SK-N-SH (cell line): ENCODE results near the gene CD59. TPM values are rescaled to one million over a fixed set of nuclear protein-coding genes. Genes with fewer than 3 reads are reported as not detected.

Experiments used
- CTCF ChIA-PET: fragments of 300-600, 350-600 bp; formaldehyde crosslinking; extraction: SDS; loops from one replicate; lab custom pipeline; 2021; lab: Yijun Ruan, JAX
- POLR2A ChIA-PET: fragments of 350-600 bp; sonication (Branson Sonifier 250); formaldehyde crosslinking; extraction: SDS; loops from one replicate; lab custom pipeline; 2020; ENCODE audit warnings: antibody characterized with exemption, inconsistent platforms; lab: Yijun Ruan, JAX
- DNase-seq: peaks from one replicate; pipeline ENCODE4 v3.0.0; 2012
- H2AFZ ChIP-seq: fragments of 200-600 bp; sonication (generic); 2 replicates; pipeline ENCODE4 v1.8.1; 2016; ENCODE audit warnings: antibody characterized with exemption, mild to moderate bottlenecking, low read depth
- H3F3A ChIP-seq: fragments of 200-600 bp; sonication (generic); replicated peaks from 2 replicates; pipeline ENCODE3; 2016; ENCODE audit warnings: antibody characterized with exemption, mild to moderate bottlenecking; ENCODE audit not compliant: insufficient read depth
- H3K27ac ChIP-seq, 2 experiments: fragments of 200-500 bp in 1 of 2; fragments of 200-600 bp in 1 of 2; sonication (Bioruptor generic) in 1 of 2; sonication (generic), shearing (Covaris generic) in 1 of 2; 2 replicates each; pipeline versions ENCODE4 v1.5.1 to v1.6.1; 2014 to 2016; ENCODE audit warnings: low read depth in 2 of 2, inconsistent platforms in 1 of 2, low read length in 1 of 2, mild to moderate bottlenecking in 1 of 2, mixed read lengths in 1 of 2
- H3K27me3 ChIP-seq: fragments of 200-600 bp; sonication (generic), shearing (Covaris generic); 2 replicates; pipeline ENCODE4 v1.6.1; 2016; ENCODE audit warnings: mixed run types; ENCODE audit not compliant: insufficient read depth
- H3K36me3 ChIP-seq, 2 experiments: fragments of 200-500 bp in 1 of 2; fragments of 200-600 bp in 1 of 2; sonication (Bioruptor generic) in 1 of 2; sonication (generic) in 1 of 2; replicated peaks in 1 of 2; 2 replicates each; pipeline versions ENCODE3 to v1.5.1; 2014 to 2016; ENCODE audit warnings: low read length in 1 of 2, mild to moderate bottlenecking in 1 of 2; ENCODE audit not compliant: insufficient read depth in 2 of 2, control insufficient read depth in 1 of 2
- H3K4me1 ChIP-seq, 2 experiments: fragments of 200-500 bp in 1 of 2; fragments of 200-600 bp in 1 of 2; sonication (Bioruptor generic) in 1 of 2; sonication (generic), shearing (Covaris generic) in 1 of 2; 2 replicates each; pipeline versions ENCODE4 v1.5.1 to v1.6.1; 2014 to 2016; ENCODE audit warnings: low read depth in 1 of 2, low read length in 1 of 2, mixed run types in 1 of 2; ENCODE audit not compliant: insufficient read depth in 2 of 2, control insufficient read depth in 1 of 2
- H3K4me2 ChIP-seq: fragments of 200-600 bp; sonication (generic), shearing (Covaris generic); 2 replicates; pipeline ENCODE4 v1.6.1; 2017; ENCODE audit warnings: mixed run types
- H3K4me3 ChIP-seq, 2 experiments: fragments of 200-500 bp in 1 of 2; fragments of 200-600 bp in 1 of 2; sonication (Bioruptor generic) in 1 of 2; sonication (generic), shearing (Covaris generic) in 1 of 2; 2 replicates each; pipeline versions ENCODE4 v1.5.1 to v1.8.1; 2014 to 2016; ENCODE audit warnings: low read depth in 2 of 2, inconsistent platforms in 1 of 2, low read length in 1 of 2, mild to moderate bottlenecking in 1 of 2, mixed read lengths in 1 of 2, moderate library complexity in 1 of 2
- H3K79me2 ChIP-seq: fragments of 200-600 bp; sonication (generic); 2 replicates; pipeline ENCODE4 v1.8.1; 2017; ENCODE audit warnings: mild to moderate bottlenecking; ENCODE audit not compliant: insufficient read depth
- H3K9ac ChIP-seq: fragments of 200-600 bp; sonication (generic); 2 replicates; pipeline ENCODE4 v1.6.1; 2017; ENCODE audit warnings: mixed run types
- H3K9me2 ChIP-seq: fragments of 200-600 bp; sonication (generic); 2 replicates; pipeline ENCODE4 v1.6.1; 2017; ENCODE audit warnings: mixed run types
- H3K9me3 ChIP-seq: fragments of 200-600 bp; sonication (generic); 2 replicates; pipeline ENCODE4 v1.6.1; 2017; ENCODE audit warnings: mixed run types, mild to moderate bottlenecking, moderate library complexity
- H4K20me1 ChIP-seq: fragments of 200-600 bp; sonication (generic); 2 replicates; pipeline ENCODE4 v1.6.1; 2017; ENCODE audit warnings: mild to moderate bottlenecking, mixed run types; ENCODE audit not compliant: insufficient read depth
- CHD2 ChIP-seq: fragments of 150-350 bp; IDR thresholded peaks from 2 replicates; pipeline ENCODE4 v1.6.1; 2018; ENCODE audit warnings: low read length; ENCODE audit not compliant: partially characterized antibody
- EP300 ChIP-seq, 2 experiments: IDR thresholded peaks; 2 replicates each; pipeline versions ENCODE4 v1.4.0 to v1.6.1; 2012; ENCODE audit warnings: borderline replicate concordance in 1 of 2, low read depth in 1 of 2, low read length in 1 of 2
- EZH2phosphoT487 ChIP-seq: fragments of 200-600 bp; sonication (generic); IDR thresholded peaks from 2 replicates; pipeline ENCODE4 v1.6.1; 2017; ENCODE audit warnings: low read depth, mixed run types, mild to moderate bottlenecking, antibody characterized with exemption, moderate library complexity, borderline replicate concordance
- GATA2 ChIP-seq: sonication (generic); formaldehyde crosslinking; IDR thresholded peaks from 2 replicates; pipeline ENCODE4 v1.5.0; 2020; ENCODE audit warnings: mild to moderate bottlenecking, missing genetic modification reagents
- JUND ChIP-seq: IDR thresholded peaks from 2 replicates; pipeline ENCODE4 v1.4.0; 2012
- MAX ChIP-seq: IDR thresholded peaks from 2 replicates; pipeline ENCODE4 v1.4.0; 2012; ENCODE audit warnings: low read depth
- NFIC ChIP-seq: IDR thresholded peaks from 2 replicates; pipeline ENCODE4 v1.4.0; 2012; ENCODE audit warnings: borderline replicate concordance
- PBX3 ChIP-seq: IDR thresholded peaks from 2 replicates; pipeline ENCODE4; 2012
- RCOR1 ChIP-seq: fragments of 150-350 bp; IDR thresholded peaks from 2 replicates; pipeline ENCODE4 v1.6.1; 2017; ENCODE audit warnings: antibody characterized with exemption, low read length
- TCF12 ChIP-seq: IDR thresholded peaks from 2 replicates; pipeline ENCODE4 v1.4.0; 2012
- USF2 ChIP-seq: fragments of 150-350 bp; IDR thresholded peaks from 2 replicates; pipeline ENCODE4 v1.6.1; 2017; ENCODE audit warnings: antibody characterized with exemption, low read length, low read depth, borderline replicate concordance
- WGBS: methylation state at CpG from one replicate; pipeline ENCODE4 v1.1.6; 2017; ENCODE audit warnings: low lambda C conversion rate; 5-methylcytosine and 5-hydroxymethylcytosine counted together
- polyA plus RNA-seq, 3 experiments: library from polyadenylated mRNA; depleted of rRNA; stranded (reverse); fragments of >200 nt; gene quantifications; 2 replicates each; pipeline ENCODE4 v1.2.3, GENCODE V29; 2012

Gene CD59
- polyA plus RNA-seq, 1 of the 3 experiments (the other 2 are of a cell fraction): 616 TPM

GRCh38 chr11:33701302-33702230 lies 34.7 kb downstream of the CD59 start:
- peaks cover 57% of the 10 kb centered on the region for H3F3A ChIP-seq
- DNase-seq: no peak
- H3K4me2 ChIP-seq: peak overlapping the region; percentile 77
- H3K4me1 ChIP-seq: peaks cover 13 to 43% of the 10 kb centered on the region in 2 experiments; a peak in 3 of 4 replicates
- no peaks in the 10 kb centered on the region for H4K20me1 ChIP-seq
- no peaks in the 10 kb centered on the region for H3K27me3 ChIP-seq
- ChIA-PET POLR2A (interaction anchor here (0.6 to 1.9 kb wide), 5 partner anchors 23 to 541 kb away, joined by 3 to 5 read pairs (median 4); partner anchors contain the start of gene CSTF3), CTCF (interaction anchor here (1.0 to 3.0 kb wide), 7 partner anchors 12 to 156 kb away, joined by 3 to 20 read pairs (median 4); no protein-coding TSS in a partner anchor)
- TF ChIP-seq MAX: 0 out of 2 replicates have a peak, but pooled peaks have one; percentile 26
- TF ChIP-seq EP300 (IDR thresholded peaks at IDR 0.05; ENCODE audit: borderline replicate concordance in 1 of 2, low read depth in 1 of 2, low read length in 1 of 2): no peak
- TF ChIP-seq JUND: no peak
- 0 out of 2 replicates have a peak, but pooled peaks have one; percentile 9 for TF ChIP-seq PBX3
- TF ChIP-seq CHD2: no peak
- TF ChIP-seq TCF12: no peak
- no peak for TF ChIP-seq GATA2 (CRISPR knock-in tag)
- TF ChIP-seq USF2: no peak
- TF ChIP-seq RCOR1: no peak
- peak; percentile 3; the same call in 1 of the 2 replicates for TF ChIP-seq NFIC
- no peak for TF ChIP-seq EZH2phosphoT487
- peak overlapping the region; percentile 27; the same call in 1 of the 2 replicates for H2AFZ ChIP-seq
- H3K36me3 ChIP-seq: peaks cover 12 to 22% of the 10 kb centered on the region in 2 experiments
- no peaks in the 10 kb centered on the region for H3K9me3 ChIP-seq
- H3K4me3 ChIP-seq: peak overlapping the region; percentile 37 to 59
- H3K9me2 ChIP-seq: no peaks in the 10 kb centered on the region
- 26% methylated on average over 7 of the region's 7 CpGs for WGBS
- peaks cover 7% of the 10 kb centered on the region; the same call in 1 of the 2 replicates for H3K79me2 ChIP-seq
- peak overlapping the region; percentile 69 for H3K9ac ChIP-seq
- H3K27ac ChIP-seq: peak overlapping the region; percentile 93 to 94
